CD4-positive, alpha-beta T cell (primary cell): ENCODE results near the gene BACE1-AS. TPM values are rescaled to one million over a fixed set of nuclear protein-coding genes. Genes with fewer than 3 reads are reported as not detected.

ENCODE experiments used
- ATAC-seq: fragments of 200-7000 bp; cut with Tn5 transposase; one replicate; pipeline ENCODE4 v1.10.0; 2022; ENCODE audit warnings: mild to moderate bottlenecking; ENCODE audit not compliant: poor library complexity
- CTCF ChIA-PET: fragments of 350-600 bp; sonication (Branson Sonifier 250); formaldehyde crosslinking; loops from one replicate; lab custom pipeline; 2021; ENCODE audit warnings: antibody characterized with exemption, inconsistent platforms; lab: Charles Lee
- POLR2A ChIA-PET: fragments of 350-600 bp; sonication (Branson Sonifier 250); formaldehyde crosslinking; loops from one replicate; lab custom pipeline; 2021; ENCODE audit warnings: antibody characterized with exemption, inconsistent platforms; lab: Charles Lee
- DNase-seq, 14 experiments: peaks; one replicate each; pipeline ENCODE4 v3.0.0-alpha.2; 2013 to 2020; ENCODE audit warnings: mixed read lengths in 2 of 14
- H3K27ac ChIP-seq, 2 donors: one replicate each; pipeline versions ENCODE4 v1.5.1 to v1.7.0; 2013; ENCODE audit warnings: low read length in 2 of 2, low read depth in 1 of 2, mild to moderate bottlenecking in 1 of 2
- H3K27me3 ChIP-seq, 2 experiments: 1 replicate in 1 of 2; 2 replicates in 1 of 2; pipeline versions ENCODE4 v1.6.1 to v1.7.0; 2013; ENCODE audit warnings: low read length in 2 of 2, control low read depth in 1 of 2, mild to moderate bottlenecking in 1 of 2, moderate library complexity in 1 of 2; ENCODE audit not compliant: insufficient read depth in 2 of 2, control insufficient read depth in 1 of 2
- H3K36me3 ChIP-seq: one replicate; pipeline ENCODE4 v1.6.1; 2013; ENCODE audit warnings: low read length, control low read depth; ENCODE audit not compliant: insufficient read depth
- H3K4me1 ChIP-seq: one replicate; pipeline ENCODE4 v1.6.1; 2013; ENCODE audit warnings: low read length, control low read depth; ENCODE audit not compliant: insufficient read depth
- H3K4me3 ChIP-seq: one replicate; pipeline ENCODE4 v1.5.1; 2013; ENCODE audit warnings: mild to moderate bottlenecking, low read length, moderate library complexity
- H3K9me3 ChIP-seq, 2 experiments: 1 replicate in 1 of 2; 2 replicates in 1 of 2; pipeline versions ENCODE4 v1.6.1 to v1.7.0; 2013; ENCODE audit warnings: low read length in 2 of 2, mild to moderate bottlenecking in 2 of 2, control low read depth in 1 of 2, moderate library complexity in 1 of 2; ENCODE audit not compliant: control insufficient read depth in 1 of 2, insufficient read depth in 1 of 2
- H3K27ac Mint-ChIP-seq: one replicate; pipeline ENCODE4 v1.8.0; 2020; ENCODE audit warnings: mixed read lengths
- H3K27me3 Mint-ChIP-seq: one replicate; pipeline ENCODE4 v1.8.0; 2021; ENCODE audit warnings: mixed read lengths
- H3K36me3 Mint-ChIP-seq: one replicate; pipeline ENCODE4 v1.8.0; 2021; ENCODE audit warnings: low read depth, mixed read lengths
- H3K4me1 Mint-ChIP-seq: one replicate; pipeline ENCODE4 v1.8.0; 2021; ENCODE audit warnings: low read depth, mixed read lengths
- H3K4me3 Mint-ChIP-seq: one replicate; pipeline ENCODE4 v1.8.0; 2020; ENCODE audit warnings: mild to moderate bottlenecking, mixed read lengths
- H3K9me3 Mint-ChIP-seq: one replicate; pipeline ENCODE4 v1.8.0; 2020; ENCODE audit warnings: mixed read lengths
- intact Hi-C, 2 experiments: fragments of 100-400 bp; cut with DNase I in 1 of 2; cut with micrococcal nuclease in 1 of 2; formaldehyde crosslinking; loops; one replicate each; pipeline versions ENCODE4 v1.15.1 to v1.9.0; 2023 to 2025; cut with DNase I, micrococcal nuclease
- total RNA-seq, 174 experiments: library from RNA in 2 of 174; stranded (reverse) in 2 of 174; gene quantifications; one replicate each; pipeline ENCODE4 v1.2.3 and lab custom pipeline; 2021 to 2026
- TF ChIP-seq, protein P1 (sequence below): fragments of 200-600 bp; IDR thresholded peaks from one replicate; pipeline ENCODE4 v1.8.0; 2022; ENCODE audit warnings: antibody characterized with exemption, mild to moderate bottlenecking

Gene BACE1-AS
- total RNA-seq, 2 experiments from 2014 or later = 0.99 to 1.2 TPM

DNA sequence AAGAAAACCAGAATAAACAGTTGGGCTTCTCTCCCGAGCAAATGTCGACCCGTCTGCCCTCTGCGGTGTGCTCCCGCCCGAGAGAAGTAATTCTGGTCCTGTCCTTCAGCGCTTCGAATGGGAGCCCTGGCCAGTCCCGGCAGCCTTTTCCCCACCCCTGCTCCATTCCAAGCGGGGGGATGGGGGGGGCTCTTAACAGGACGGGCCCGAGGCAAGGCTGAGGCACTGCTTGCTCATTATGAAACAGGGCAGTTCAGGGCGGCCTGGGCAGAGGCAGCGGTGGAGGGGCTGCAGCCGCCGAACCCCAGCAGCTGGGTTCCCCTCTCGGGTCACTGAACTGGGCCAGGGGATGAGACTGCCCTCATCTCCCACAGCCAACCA is 9.1 kb downstream of the BACE1-AS start:
- Histone ChIP-seq H3K27ac (no peak overlapping the region), H3K4me1 (no peaks in the 10 kb centered on the region), H3K9me3 (no peaks in the 10 kb centered on the region), H3K27me3 (no peaks in the 10 kb centered on the region), H3K36me3 (no peaks in the 10 kb centered on the region), H3K4me3 (no peak overlapping the region)
- ChIA-PET POLR2A (no interaction called here), CTCF (no interaction called here)
- TF ChIP-seq, protein P1, sequence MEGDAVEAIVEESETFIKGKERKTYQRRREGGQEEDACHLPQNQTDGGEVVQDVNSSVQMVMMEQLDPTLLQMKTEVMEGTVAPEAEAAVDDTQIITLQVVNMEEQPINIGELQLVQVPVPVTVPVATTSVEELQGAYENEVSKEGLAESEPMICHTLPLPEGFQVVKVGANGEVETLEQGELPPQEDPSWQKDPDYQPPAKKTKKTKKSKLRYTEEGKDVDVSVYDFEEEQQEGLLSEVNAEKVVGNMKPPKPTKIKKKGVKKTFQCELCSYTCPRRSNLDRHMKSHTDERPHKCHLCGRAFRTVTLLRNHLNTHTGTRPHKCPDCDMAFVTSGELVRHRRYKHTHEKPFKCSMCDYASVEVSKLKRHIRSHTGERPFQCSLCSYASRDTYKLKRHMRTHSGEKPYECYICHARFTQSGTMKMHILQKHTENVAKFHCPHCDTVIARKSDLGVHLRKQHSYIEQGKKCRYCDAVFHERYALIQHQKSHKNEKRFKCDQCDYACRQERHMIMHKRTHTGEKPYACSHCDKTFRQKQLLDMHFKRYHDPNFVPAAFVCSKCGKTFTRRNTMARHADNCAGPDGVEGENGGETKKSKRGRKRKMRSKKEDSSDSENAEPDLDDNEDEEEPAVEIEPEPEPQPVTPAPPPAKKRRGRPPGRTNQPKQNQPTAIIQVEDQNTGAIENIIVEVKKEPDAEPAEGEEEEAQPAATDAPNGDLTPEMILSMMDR = no peak
- no peak overlapping the region for H3K27ac Mint-ChIP-seq
- DNase-seq = no peak
- intact Hi-C loops = no loop called here
- H3K9me3 Mint-ChIP-seq = no peaks in the 10 kb centered on the region
- H3K4me1 Mint-ChIP-seq = no peaks in the 10 kb centered on the region
- no peaks in the 10 kb centered on the region for H3K27me3 Mint-ChIP-seq
- no peaks in the 10 kb centered on the region for H3K36me3 Mint-ChIP-seq
- no peak overlapping the region for H3K4me3 Mint-ChIP-seq
- ATAC-seq = no peak

DNA sequence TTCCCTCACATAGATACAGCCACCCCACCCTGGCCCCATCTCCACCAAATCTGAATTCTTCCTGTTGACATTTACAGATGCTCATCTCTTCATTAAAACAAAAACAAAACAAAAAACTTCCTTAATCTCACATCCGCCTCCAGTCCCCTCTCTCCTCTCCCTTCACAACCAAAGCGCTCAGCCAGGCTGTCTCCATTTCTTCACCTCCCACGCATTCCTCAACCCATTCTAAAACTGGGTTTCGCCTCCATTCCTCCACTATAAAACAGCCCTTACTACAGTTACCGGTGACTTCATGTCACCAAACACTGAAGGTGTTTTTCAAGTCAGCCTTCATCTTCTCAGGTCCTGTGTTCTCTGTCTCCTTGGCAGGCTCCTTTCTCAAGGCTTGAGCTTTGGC is 9.6 kb downstream of the BACE1-AS start:
- Histone ChIP-seq H3K27ac (no peak overlapping the region), H3K4me1 (no peaks in the 10 kb centered on the region), H3K36me3 (no peaks in the 10 kb centered on the region), H3K9me3 (no peaks in the 10 kb centered on the region), H3K4me3 (no peak overlapping the region), H3K27me3 (no peaks in the 10 kb centered on the region)
- H3K4me1 Mint-ChIP-seq = no peaks in the 10 kb centered on the region
- no peak for DNase-seq
- TF ChIP-seq, protein P1 = no peak
- intact Hi-C loops = no loop called here
- no peak overlapping the region for H3K4me3 Mint-ChIP-seq
- no peak overlapping the region for H3K27ac Mint-ChIP-seq
- no peaks in the 10 kb centered on the region for H3K36me3 Mint-ChIP-seq
- POLR2A ChIA-PET = no interaction called here
- no peaks in the 10 kb centered on the region for H3K9me3 Mint-ChIP-seq
- CTCF ChIA-PET = no interaction called here
- no peaks in the 10 kb centered on the region for H3K27me3 Mint-ChIP-seq
- ATAC-seq = no peak

DNA sequence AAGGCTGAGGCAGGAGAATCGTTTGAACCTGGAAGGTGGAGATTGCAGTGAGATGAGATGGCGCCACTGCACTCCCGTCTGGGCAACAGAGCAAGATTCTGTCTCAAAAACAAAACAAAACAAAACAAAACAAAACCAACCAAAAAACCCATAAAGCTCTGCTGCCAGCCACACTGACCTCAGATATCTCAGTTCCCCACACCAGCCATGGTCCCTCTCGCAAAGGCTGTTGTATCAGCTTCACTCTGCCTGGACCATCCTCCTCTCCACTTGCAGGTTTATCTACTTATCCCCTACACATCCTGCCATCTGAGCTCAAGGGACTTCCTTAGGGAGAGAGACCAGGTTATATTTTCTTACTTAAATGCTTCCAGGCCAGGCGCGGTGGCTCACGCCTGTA is 11.1 kb downstream of the BACE1-AS start:
- no peaks in the 10 kb centered on the region for H3K4me1 Mint-ChIP-seq
- no peak overlapping the region for H3K27ac ChIP-seq
- H3K4me3 ChIP-seq = no peak overlapping the region
- TF ChIP-seq, protein P1 = no peak
- no peaks in the 10 kb centered on the region for H3K27me3 Mint-ChIP-seq
- POLR2A ChIA-PET = no interaction called here
- no peaks in the 10 kb centered on the region for H3K9me3 ChIP-seq
- no peaks in the 10 kb centered on the region for H3K9me3 Mint-ChIP-seq
- DNase-seq (no peak), ATAC-seq (no peak)
- no peak overlapping the region for H3K27ac Mint-ChIP-seq
- H3K4me3 Mint-ChIP-seq = no peak overlapping the region
- no peaks in the 10 kb centered on the region for H3K36me3 Mint-ChIP-seq
- intact Hi-C loops = no loop called here
- H3K36me3 ChIP-seq = no peaks in the 10 kb centered on the region
- H3K27me3 ChIP-seq = no peaks in the 10 kb centered on the region
- no peaks in the 10 kb centered on the region for H3K4me1 ChIP-seq
- CTCF ChIA-PET = no interaction called here
